Fibroblast of pulmonary artery (primary cell): ENCODE data around the gene GSTM3.

Source experiments
- DNase-seq: peaks from one replicate; pipeline ENCODE4 v3.0.0-alpha.2; 2010; ENCODE audit warnings: low read depth
- H3K4me3 ChIP-seq: replicated peaks from 2 replicates; pipeline ENCODE4 v1.5.1; 2011; ENCODE audit warnings: low read depth, mild to moderate bottlenecking, control low read depth, low read length, moderate library complexity
- TF ChIP-seq, protein P1 (sequence below): IDR thresholded peaks from 2 replicates; pipeline ENCODE4 v1.5.1; 2011; ENCODE audit warnings: mild to moderate bottlenecking, control low read depth, low read length, inconsistent platforms; ENCODE audit errors: missing control alignments

The GSTM3 gene

GRCh38 chr1:109782514-109782913, 41.7 kb upstream of the GSTM3 start:
- TF ChIP-seq, protein P1, sequence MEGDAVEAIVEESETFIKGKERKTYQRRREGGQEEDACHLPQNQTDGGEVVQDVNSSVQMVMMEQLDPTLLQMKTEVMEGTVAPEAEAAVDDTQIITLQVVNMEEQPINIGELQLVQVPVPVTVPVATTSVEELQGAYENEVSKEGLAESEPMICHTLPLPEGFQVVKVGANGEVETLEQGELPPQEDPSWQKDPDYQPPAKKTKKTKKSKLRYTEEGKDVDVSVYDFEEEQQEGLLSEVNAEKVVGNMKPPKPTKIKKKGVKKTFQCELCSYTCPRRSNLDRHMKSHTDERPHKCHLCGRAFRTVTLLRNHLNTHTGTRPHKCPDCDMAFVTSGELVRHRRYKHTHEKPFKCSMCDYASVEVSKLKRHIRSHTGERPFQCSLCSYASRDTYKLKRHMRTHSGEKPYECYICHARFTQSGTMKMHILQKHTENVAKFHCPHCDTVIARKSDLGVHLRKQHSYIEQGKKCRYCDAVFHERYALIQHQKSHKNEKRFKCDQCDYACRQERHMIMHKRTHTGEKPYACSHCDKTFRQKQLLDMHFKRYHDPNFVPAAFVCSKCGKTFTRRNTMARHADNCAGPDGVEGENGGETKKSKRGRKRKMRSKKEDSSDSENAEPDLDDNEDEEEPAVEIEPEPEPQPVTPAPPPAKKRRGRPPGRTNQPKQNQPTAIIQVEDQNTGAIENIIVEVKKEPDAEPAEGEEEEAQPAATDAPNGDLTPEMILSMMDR: no peak
- H3K4me3 ChIP-seq: no peak overlapping the region
- DNase-seq: no peak

GRCh38 chr1:109781806-109782205, 41.0 kb upstream of the GSTM3 start:
- DNase-seq: no peak
- TF ChIP-seq, protein P1: no peak
- H3K4me3 ChIP-seq: no peak overlapping the region

DNA sequence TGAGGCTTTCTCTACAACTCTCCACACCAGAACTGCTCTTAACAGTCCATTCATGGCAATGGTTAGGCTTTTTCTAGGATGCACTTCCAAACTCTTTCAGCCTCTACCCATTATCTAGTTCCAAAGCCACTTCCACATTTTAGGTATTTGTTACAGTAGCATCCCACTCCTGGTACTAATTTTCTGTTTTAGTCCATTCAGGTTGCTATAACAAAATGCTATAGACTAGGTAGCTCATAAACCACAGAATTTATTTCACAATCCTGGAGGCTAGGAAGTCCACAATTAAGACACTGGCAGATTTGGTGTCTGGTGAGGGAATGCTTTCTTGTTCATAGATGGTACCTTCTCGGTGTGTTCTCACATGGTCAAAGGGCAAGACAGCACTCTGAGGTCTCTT, 40.1 kb upstream of the GSTM3 start:
- DNase-seq: no peak
- H3K4me3 ChIP-seq: no peak overlapping the region
- TF ChIP-seq, protein P1: no peak

DNA sequence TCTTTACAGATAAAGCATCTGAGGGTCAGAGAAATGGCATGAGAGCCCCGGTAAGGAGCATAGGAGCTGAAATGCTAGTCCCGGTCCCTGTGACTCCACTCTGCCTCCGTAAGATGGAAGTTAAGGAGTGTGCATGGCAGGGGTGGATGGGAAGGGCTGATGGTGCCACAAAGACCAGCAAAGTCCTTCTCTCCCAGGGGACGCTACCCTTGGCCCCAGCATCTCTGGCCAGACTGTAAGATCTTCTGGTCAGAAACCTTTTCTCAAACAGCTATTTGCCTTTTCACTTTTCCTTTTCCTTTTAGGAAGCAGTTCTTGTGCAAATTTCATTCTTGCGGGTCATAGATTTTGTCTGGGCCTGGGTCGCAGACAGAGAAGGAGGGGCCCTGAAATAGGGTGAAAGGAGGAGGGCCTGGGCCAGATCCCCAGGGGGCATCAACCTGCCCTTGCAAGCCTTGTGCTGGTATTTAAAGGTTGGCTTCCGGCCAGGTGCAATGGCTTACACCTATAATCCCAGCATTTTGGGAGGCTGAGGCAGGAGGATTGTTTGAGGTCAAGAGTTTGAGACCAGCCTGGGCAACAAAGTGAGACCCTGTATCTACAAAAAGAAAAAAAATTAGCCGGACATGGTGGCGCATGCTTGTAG, 37.3 kb upstream of the GSTM3 start:
- no peak overlapping the region for H3K4me3 ChIP-seq
- DNase-seq: no peak
- TF ChIP-seq, protein P1: no peak

GRCh38 chr1:109777436-109777835, 36.6 kb upstream of the GSTM3 start:
- TF ChIP-seq, protein P1: no peak
- no peak for DNase-seq
- no peak overlapping the region for H3K4me3 ChIP-seq

- no peak overlapping the region for H3K4me3 ChIP-seq
- DNase-seq: peak; percentile 87
- TF ChIP-seq, protein P1: peak; percentile 94
Observed at GRCh38 chr1:109776911-109777310, 36.1 kb upstream of the GSTM3 start.

GRCh38 chr1:109776206-109776835, 35.5 kb upstream of the GSTM3 start:
- no peak for DNase-seq
- no peak overlapping the region for H3K4me3 ChIP-seq
- TF ChIP-seq, protein P1: no peak
